ENCODE results near the gene TUBGCP5.
"Not testable (repeated sequence)": the region's sequence is repeated elsewhere in the genome, so short reads cannot be mapped to it uniquely, and the experiment has no call there.

Gene TUBGCP5

GRCh38 chr15:23039917-23040281, 530 bp upstream of the TUBGCP5 start:
- no peak for DNase-seq

- DNase-seq, result no peak
These were observed 635 bp downstream of the TUBGCP5 start for GRCh38 chr15:23038726-23039142.

- peak; percentile 18 for DNase-seq
These were observed 3.3 kb downstream of the TUBGCP5 start for GRCh38 chr15:23035964-23036566.

GRCh38 chr15:23033979-23034378, 5.4 kb downstream of the TUBGCP5 start:
- DNase-seq, result no peak

GRCh38 chr15:23026218-23026617, 13.2 kb downstream of the TUBGCP5 start:
- no peak for DNase-seq

- no peak for DNase-seq
These were observed 17.2 kb downstream of the TUBGCP5 start for GRCh38 chr15:23022156-23022555.

GRCh38 chr15:23014394-23015000, 24.9 kb downstream of the TUBGCP5 start:
- DNase-seq, result no peak

- DNase-seq, result no peak
These were observed 25.7 kb downstream of the TUBGCP5 start for GRCh38 chr15:23013681-23014080.

- DNase-seq, result not testable (repeated sequence)
These were observed 26.8 kb downstream of the TUBGCP5 start for GRCh38 chr15:23012616-23013015.

GRCh38 chr15:23003736-23004135, 35.6 kb downstream of the TUBGCP5 start:
- DNase-seq, result no peak

- DNase-seq, result no peak
These were observed 36.4 kb downstream of the TUBGCP5 start for GRCh38 chr15:23002920-23003319.

GRCh38 chr15:22995795-22996194, 43.6 kb downstream of the TUBGCP5 start:
- DNase-seq, result no peak

- no peak for DNase-seq
These were observed 47.4 kb downstream of the TUBGCP5 start for GRCh38 chr15:22992024-22992326.

- DNase-seq, result no peak
These were observed 49.5 kb downstream of the TUBGCP5 start for GRCh38 chr15:22989576-22990477.

- no peak for DNase-seq
These were observed 50.6 kb downstream of the TUBGCP5 start for GRCh38 chr15:22988811-22989210.

- DNase-seq, result not testable (repeated sequence)
These were observed 57.4 kb downstream of the TUBGCP5 start for GRCh38 chr15:22981931-22982330.

- DNase-seq, result no peak
These were observed 58.1 kb downstream of the TUBGCP5 start for GRCh38 chr15:22981051-22981840.

GRCh38 chr15:22980189-22981050, 58.9 kb downstream of the TUBGCP5 start, which contains the start of gene CYFIP1:
CYFIP1 (minus strand) TSS chr15:22980368; CDS start chr15:22947285, 33,083 bp downstream.
- DNase-seq, result no peak

- DNase-seq, result no peak
These were observed 59.9 kb downstream of the TUBGCP5 start for GRCh38 chr15:22979238-22980188.

GRCh38 chr15:22978691-22979237, 60.6 kb downstream of the TUBGCP5 start:
- DNase-seq, result no peak

GRCh38 chr15:22974745-22975144, 64.6 kb downstream of the TUBGCP5 start:
- no peak for DNase-seq

Measured in NK-92 treated with Interleukin-12 subunit alpha and Interleukin-12 subunit beta, amount 100 ng/mL, for 24 hours (cell line).